Hepatocyte (in vitro differentiated cells): ENCODE measurements around the gene TEAD1. TPM values are rescaled to one million over a fixed set of nuclear protein-coding genes. Genes with fewer than 3 reads are reported as not detected.

Source experiments
- DNase-seq: peaks from one replicate; pipeline ENCODE4 v3.0.0-alpha.2; 2016; ENCODE audit warnings: low spot score
- H2AFZ ChIP-seq: fragments of 200-600 bp; sonication (generic); 2 replicates; pipeline ENCODE4 v1.6.0; 2016; ENCODE audit warnings: antibody characterized with exemption, mild to moderate bottlenecking
- H3K27ac ChIP-seq: fragments of 200-600 bp; sonication (generic); 2 replicates; pipeline ENCODE4 v1.5.1; 2016; ENCODE audit warnings: mild to moderate bottlenecking
- H3K27me3 ChIP-seq: fragments of 200-600 bp; sonication (generic); 2 replicates; pipeline ENCODE4 v1.6.1; 2016
- H3K36me3 ChIP-seq: fragments of 200-600 bp; sonication (generic); replicated peaks from 2 replicates; pipeline ENCODE4 v1.5.1; 2016; ENCODE audit warnings: low read depth; ENCODE audit not compliant: insufficient read depth
- H3K4me1 ChIP-seq: fragments of 200-600 bp; sonication (generic); 2 replicates; pipeline ENCODE4 v1.5.1; 2016; ENCODE audit warnings: mild to moderate bottlenecking, moderate library complexity; ENCODE audit not compliant: insufficient read depth
- H3K4me2 ChIP-seq: fragments of 200-600 bp; sonication (generic); 2 replicates; pipeline ENCODE4 v1.6.0; 2016
- H3K4me3 ChIP-seq: fragments of 200-600 bp; sonication (generic); 2 replicates; pipeline ENCODE4 v1.5.1; 2016; ENCODE audit warnings: mild to moderate bottlenecking
- H3K79me2 ChIP-seq: fragments of 200-600 bp; sonication (generic); 2 replicates; pipeline ENCODE4 v1.6.0; 2017; ENCODE audit warnings: mild to moderate bottlenecking
- H3K9me2 ChIP-seq: fragments of 200-600 bp; sonication (generic); replicated peaks from 2 replicates; pipeline ENCODE4 v1.6.0; 2017; ENCODE audit warnings: mild to moderate bottlenecking; ENCODE audit not compliant: insufficient read depth
- H3K9me3 ChIP-seq: fragments of 200-600 bp; sonication (generic); 2 replicates; pipeline ENCODE4 v1.5.1; 2016; ENCODE audit warnings: low read depth, mild to moderate bottlenecking
- H4K20me1 ChIP-seq: fragments of 200-600 bp; sonication (generic); 2 replicates; pipeline ENCODE4 v1.6.0; 2016; ENCODE audit warnings: mild to moderate bottlenecking; ENCODE audit not compliant: insufficient read depth, poor library complexity, severe bottlenecking
- EZH2 ChIP-seq: fragments of 200-600 bp; sonication (generic); IDR thresholded peaks from 2 replicates; pipeline ENCODE4 v1.6.1; 2016; ENCODE audit warnings: antibody characterized with exemption, mild to moderate bottlenecking, borderline replicate concordance
- EZH2phosphoT487 ChIP-seq: fragments of 200-600 bp; sonication (generic); IDR thresholded peaks from one replicate; pipeline ENCODE4 v1.6.1; 2018; ENCODE audit warnings: antibody characterized with exemption, mild to moderate bottlenecking, low read depth, moderate library complexity; ENCODE audit not compliant: unreplicated experiment, severe bottlenecking
- WGBS: methylation state at CpG from one replicate; pipeline ENCODE4 v1.1.6; 2016; ENCODE audit warnings: low lambda C conversion rate; ENCODE audit errors: missing lambda C conversion rate; 5-methylcytosine and 5-hydroxymethylcytosine counted together
- polyA plus RNA-seq: library from polyadenylated mRNA; unstranded; fragments of >200 nt; fragmentation: Nextera tagmentation; extraction: Ambion mirVana; gene quantifications from 2 replicates; pipeline ENCODE4 v1.2.1, GENCODE V29; 2016
- total RNA-seq: library from RNA; depleted of rRNA; stranded (reverse); fragments of >200 nt; gene quantifications from 2 replicates; pipeline ENCODE4 v1.2.3, GENCODE V29; 2014
- TF ChIP-seq, protein P1 (sequence below): fragments of 200-600 bp; sonication (generic); IDR thresholded peaks from 2 replicates; pipeline ENCODE4 v1.5.1; 2016; ENCODE audit warnings: antibody characterized with exemption, mild to moderate bottlenecking; ENCODE audit not compliant: poor library complexity

Gene TEAD1
- total and polyA plus RNA-seq, 2 experiments from 2014 or later, result 37.2 to 82.2 TPM

DNA sequence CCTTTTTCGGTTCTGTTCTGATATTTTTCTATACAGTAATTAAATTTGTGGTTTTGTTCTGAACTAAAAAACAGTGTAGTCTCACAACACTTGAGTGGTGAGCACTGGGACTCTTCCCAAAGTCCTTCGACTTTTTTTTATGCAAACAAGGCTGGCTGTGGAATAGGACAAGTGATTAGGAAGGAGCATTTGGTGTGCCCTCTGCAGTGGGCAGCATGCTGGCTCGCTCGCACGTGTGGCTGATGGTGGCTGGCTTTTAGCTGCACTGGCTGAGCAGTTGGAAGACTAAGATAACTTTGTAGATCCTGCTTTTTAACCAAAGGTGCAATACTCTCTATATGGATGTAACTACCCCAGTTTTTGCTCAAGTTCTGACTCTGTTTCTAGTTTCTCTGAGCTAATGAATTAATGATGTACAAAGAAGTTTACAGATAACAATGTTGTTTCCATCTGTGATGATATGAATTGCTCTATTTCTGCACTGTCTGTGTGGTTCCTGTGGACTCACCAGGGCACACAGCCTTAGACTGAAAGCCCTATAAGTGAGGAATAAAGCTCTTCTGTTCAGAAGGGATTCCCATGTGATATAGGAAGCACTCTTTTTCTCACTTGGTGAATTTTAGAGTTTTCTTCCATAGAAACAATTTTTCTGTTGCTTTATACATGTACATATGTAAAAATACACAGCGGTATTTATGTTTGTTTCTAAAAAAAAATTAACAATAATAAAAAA, 191.8 kb downstream of the TEAD1 start:
- Histone ChIP-seq H3K4me3 (no peak overlapping the region), H3K27me3 (no peaks in the 10 kb centered on the region), H3K27ac (peak overlapping the region; percentile 48), H3K4me1 (peaks cover 36% of the 10 kb centered on the region), H3K9me2 (no peaks in the 10 kb centered on the region), H2AFZ (no peak overlapping the region), H4K20me1 (no peaks in the 10 kb centered on the region), H3K79me2 (peaks cover 62% of the 10 kb centered on the region), H3K4me2 (no peak overlapping the region), H3K9me3 (no peaks in the 10 kb centered on the region), H3K36me3 (no peaks in the 10 kb centered on the region)
- TF ChIP-seq, protein P1, sequence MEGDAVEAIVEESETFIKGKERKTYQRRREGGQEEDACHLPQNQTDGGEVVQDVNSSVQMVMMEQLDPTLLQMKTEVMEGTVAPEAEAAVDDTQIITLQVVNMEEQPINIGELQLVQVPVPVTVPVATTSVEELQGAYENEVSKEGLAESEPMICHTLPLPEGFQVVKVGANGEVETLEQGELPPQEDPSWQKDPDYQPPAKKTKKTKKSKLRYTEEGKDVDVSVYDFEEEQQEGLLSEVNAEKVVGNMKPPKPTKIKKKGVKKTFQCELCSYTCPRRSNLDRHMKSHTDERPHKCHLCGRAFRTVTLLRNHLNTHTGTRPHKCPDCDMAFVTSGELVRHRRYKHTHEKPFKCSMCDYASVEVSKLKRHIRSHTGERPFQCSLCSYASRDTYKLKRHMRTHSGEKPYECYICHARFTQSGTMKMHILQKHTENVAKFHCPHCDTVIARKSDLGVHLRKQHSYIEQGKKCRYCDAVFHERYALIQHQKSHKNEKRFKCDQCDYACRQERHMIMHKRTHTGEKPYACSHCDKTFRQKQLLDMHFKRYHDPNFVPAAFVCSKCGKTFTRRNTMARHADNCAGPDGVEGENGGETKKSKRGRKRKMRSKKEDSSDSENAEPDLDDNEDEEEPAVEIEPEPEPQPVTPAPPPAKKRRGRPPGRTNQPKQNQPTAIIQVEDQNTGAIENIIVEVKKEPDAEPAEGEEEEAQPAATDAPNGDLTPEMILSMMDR, result no peak
- TF ChIP-seq EZH2phosphoT487 (no peak), EZH2 (no peak)
- DNase-seq, result no peak
- WGBS, result 80% methylated on average over 6 of the region's 6 CpGs

DNA sequence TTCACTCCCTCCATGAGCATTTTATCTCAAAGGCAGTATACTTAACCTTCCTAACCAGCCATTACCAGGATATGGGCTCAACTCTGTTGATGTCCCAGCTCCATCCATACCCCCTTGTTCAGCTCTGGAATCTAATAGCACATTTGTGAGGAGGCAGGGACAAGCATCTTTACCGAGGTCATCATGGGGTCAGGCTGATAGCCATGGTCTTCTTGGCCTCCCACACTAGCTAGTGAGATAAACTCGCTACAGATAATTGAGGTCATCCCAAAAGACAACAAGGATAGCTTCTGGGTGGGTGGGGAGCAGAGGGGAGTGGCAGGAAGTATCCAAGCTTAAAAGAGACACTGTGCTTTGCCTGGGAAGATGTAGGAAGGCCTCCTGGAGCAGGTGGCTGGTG, 193.3 kb downstream of the TEAD1 start:
- H3K27me3 ChIP-seq, result no peaks in the 10 kb centered on the region
- H3K4me3 ChIP-seq, result no peak overlapping the region
- no peaks in the 10 kb centered on the region for H3K9me3 ChIP-seq
- no peaks in the 10 kb centered on the region for H4K20me1 ChIP-seq
- no peak for DNase-seq
- no peak for TF ChIP-seq EZH2
- TF ChIP-seq, protein P1, result no peak
- TF ChIP-seq EZH2phosphoT487, result no peak
- H3K79me2 ChIP-seq, result peaks cover 50% of the 10 kb centered on the region
- H2AFZ ChIP-seq, result no peak overlapping the region
- no peaks in the 10 kb centered on the region for H3K9me2 ChIP-seq
- H3K4me2 ChIP-seq, result no peak overlapping the region
- peaks cover 32% of the 10 kb centered on the region for H3K4me1 ChIP-seq
- no peaks in the 10 kb centered on the region for H3K36me3 ChIP-seq
- H3K27ac ChIP-seq, result no peak overlapping the region
- 73% methylated on average over 2 of the region's 2 CpGs for WGBS

DNA sequence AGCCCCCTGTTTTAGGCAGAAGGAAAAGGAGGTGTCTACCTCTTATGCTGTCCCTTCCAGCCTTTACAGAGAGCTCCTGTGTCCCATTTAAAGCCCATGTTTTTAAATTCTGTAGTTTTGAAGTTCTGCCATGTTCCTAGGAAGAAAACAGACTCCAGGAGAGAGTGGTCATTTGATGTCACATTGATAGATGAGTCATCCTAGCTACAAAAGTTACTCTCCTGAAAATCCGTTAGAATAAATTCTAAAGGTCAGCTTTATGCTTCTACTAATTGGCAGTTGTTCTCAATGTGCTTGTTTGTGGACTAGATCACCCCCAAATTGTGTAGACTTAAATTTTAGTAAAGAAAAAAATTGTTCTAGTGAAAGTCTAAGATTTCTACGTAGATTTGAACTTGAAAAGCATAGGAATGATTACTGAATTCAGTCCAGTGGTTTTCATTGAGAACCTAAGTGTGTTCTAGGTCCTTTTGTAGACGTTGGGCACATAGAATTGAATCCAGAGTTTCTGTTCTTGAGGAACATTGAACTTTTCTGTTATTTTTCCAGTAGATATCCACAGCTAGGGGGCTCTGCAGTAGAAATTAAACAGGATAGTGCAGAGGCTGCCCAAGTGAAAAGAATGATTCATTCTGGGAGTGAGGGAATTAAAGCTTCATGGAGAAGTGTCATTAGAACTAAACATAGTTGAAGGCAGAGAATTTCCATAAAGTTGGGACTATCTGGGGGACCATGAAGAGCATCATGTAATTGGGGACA, 194.3 kb downstream of the TEAD1 start:
- Histone ChIP-seq H3K4me3 (no peak overlapping the region), H3K36me3 (no peaks in the 10 kb centered on the region), H3K27me3 (no peaks in the 10 kb centered on the region), H3K4me1 (peaks cover 24% of the 10 kb centered on the region), H3K79me2 (peaks cover 50% of the 10 kb centered on the region), H3K9me3 (no peaks in the 10 kb centered on the region), H4K20me1 (no peaks in the 10 kb centered on the region), H3K4me2 (no peak overlapping the region), H2AFZ (no peak overlapping the region), H3K27ac (no peak overlapping the region), H3K9me2 (no peaks in the 10 kb centered on the region)
- no peak for TF ChIP-seq EZH2
- TF ChIP-seq, protein P1, result peak; percentile 20
- no peak for DNase-seq
- WGBS, result 81% methylated on average over 3 of the region's 3 CpGs
